Activated T-cell treated with anti-CD3 and anti-CD28 coated beads for 24 hours (primary cell): ENCODE data around the gene ANKFN1.

ENCODE experiments used
- DNase-seq: peaks from one replicate; pipeline ENCODE4 v3.0.0-alpha.2; 2020; ENCODE audit warnings: low read depth

The ANKFN1 gene

DNA sequence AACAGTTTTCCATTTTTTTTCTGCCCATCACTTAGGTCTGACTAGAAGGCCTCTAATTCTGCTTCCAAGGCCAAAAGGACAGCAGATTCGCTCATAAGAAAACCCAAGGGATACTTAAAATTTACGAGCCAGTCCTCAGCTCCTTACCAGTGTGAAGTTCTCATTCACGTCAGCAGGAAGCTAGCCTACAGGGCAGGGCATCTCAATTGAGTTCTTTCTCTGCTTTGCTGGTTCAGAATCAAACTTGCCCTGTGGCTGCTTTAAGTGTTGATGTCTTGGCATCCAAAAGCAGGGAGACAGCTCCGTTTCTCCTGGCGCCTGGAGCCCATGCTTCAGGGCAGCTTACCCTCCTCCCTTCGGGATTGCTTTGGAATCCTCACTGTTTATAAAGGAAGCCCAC is 136.0 kb downstream of the ANKFN1 start:
- no peak for DNase-seq

GRCh38 chr17:56290101-56290801 is 137.0 kb downstream of the ANKFN1 start:
- no peak for DNase-seq

DNA sequence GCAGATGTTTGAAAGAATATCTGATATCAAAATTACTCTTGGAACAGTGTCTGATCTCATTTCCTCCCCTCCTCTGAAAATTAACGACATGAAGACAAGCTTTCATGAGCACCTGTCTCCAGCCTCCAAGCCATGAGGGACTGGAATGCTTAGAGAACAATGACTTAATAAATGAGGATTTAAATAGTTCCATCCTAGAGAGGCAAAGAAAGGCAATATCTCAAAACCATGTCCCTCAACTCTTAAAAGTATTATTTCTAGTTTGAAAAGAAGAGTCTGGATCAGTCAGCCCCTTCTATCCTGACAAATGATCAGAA is 137.5 kb downstream of the ANKFN1 start:
- no peak for DNase-seq

GRCh38 chr17:56291226-56291805 is 138.0 kb downstream of the ANKFN1 start:
- DNase-seq, result no peak

DNA sequence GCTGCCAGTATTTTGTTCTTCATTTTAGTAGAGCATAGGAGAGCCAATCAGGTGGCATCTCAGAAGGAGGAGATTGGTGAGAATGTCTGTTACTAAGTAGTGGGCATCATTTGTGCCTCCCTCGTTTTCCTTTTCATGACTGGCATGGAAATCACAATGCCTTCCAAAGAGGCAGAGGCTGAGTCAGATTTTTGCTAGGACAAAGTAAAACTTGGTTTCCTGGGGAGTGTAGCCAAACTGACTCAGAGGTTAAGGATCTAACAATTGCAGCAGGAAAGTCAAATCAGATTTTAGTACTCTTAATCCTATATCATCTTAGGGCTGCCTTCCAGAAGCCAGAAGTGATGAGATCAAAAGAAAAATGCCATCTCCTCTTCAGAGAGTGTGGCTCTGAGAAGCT is 138.7 kb downstream of the ANKFN1 start:
- no peak for DNase-seq

DNA sequence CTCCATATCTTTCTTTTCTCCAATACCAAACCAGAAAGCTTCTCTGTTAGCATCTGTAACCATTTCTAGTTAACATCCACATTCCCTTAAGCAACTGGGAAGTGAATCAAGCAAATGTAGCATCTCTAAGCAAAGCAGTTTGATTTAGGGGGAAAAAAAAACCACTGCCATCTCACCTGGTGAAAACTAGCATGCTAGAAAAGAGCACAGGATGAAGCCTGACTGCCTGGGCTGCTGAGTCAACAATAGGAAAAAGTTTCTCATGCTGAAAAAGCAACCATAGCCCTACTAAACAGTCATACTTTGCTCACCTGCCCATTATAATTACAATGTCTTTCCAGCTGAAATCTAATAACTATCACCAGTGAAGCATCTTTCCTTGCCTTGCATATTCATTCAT is 139.3 kb downstream of the ANKFN1 start:
- DNase-seq, result no peak

- peak; percentile 0 for DNase-seq
Measured at GRCh38 chr17:56297184-56297583, 143.9 kb downstream of the ANKFN1 start.

- no peak for DNase-seq
Measured at GRCh38 chr17:56298846-56299245, 145.6 kb downstream of the ANKFN1 start.

- no peak for DNase-seq
Measured at GRCh38 chr17:56300144-56300543, 146.9 kb downstream of the ANKFN1 start.

DNA sequence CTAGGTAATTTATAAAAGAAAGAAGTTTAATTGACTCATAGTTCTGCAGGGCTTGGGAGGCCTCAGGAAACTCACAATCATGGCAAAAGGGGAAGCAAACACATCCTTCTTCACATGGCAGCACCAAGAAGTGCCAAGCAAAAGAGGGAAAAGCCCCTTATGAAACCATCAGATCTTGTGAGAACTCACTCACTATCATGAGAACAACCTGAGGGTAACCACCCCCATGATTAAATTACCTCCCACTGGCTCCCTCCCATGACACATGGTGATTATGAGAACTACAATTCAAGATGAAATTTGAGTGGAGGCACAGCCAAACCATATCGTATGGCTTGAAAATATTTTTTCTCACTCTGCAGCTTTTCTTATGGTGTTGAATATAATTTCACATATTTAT is 151.7 kb downstream of the ANKFN1 start:
- no peak for DNase-seq

DNA sequence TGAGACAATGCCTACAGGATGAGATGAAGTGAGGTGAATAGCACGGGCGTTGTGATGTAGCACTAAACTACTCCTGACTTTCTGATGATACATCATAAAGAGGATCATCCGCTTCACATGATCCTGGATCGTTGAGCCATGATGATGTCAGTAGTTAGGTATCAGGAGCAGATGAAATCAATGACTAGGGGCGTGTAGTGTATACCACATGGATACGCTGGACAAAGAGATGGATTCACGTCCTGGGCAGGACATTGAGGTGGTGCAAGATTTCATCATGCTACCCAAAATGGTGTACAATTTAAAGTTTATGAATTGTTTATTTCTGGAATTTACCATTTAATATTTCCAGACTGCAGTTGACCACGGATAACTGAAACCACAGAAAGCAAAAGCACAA is 156.6 kb downstream of the ANKFN1 start:
- no peak for DNase-seq

DNA sequence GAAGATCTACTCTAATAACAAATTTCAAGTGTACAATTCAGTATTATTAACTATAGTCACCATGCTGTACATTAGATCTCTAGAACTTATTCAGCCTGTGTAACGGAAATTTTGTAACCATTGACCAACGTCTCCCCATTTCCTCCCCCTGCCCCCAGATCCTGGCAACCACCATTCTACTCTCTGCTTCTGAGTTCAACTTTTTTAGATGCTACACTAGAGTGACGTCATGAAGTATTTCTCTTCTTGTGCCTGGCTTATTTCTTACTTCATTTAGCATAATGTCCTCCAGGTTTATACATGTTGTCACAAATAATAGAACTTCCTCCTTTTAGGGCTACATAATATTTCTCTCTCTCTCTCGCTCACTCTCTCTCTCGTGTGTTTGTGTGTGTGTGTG is 157.5 kb downstream of the ANKFN1 start:
- no peak for DNase-seq

GRCh38 chr17:56313201-56313600 is 159.9 kb downstream of the ANKFN1 start:
- no peak for DNase-seq

DNA sequence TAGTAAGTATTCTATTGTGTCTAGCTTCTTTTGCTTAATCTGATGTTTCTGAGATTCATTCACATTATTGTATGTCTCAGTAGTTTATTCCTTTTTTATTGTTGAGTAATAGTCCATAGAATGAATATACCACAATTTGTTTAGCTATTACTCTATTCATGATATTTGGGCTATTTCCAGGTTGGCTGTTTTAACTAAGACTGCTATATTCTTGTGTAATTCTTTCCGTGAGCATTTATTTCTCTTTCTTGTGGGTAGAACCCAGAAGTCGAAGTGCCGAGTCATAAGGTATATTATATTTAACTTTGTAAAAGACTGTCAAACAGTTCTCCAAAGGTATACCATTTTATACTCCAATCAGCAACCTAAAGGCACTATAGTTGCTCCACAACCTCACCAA is 160.8 kb downstream of the ANKFN1 start:
- no peak for DNase-seq

GRCh38 chr17:56314984-56315602 is 161.8 kb downstream of the ANKFN1 start:
- DNase-seq, result no peak

GRCh38 chr17:56316604-56317003 is 163.3 kb downstream of the ANKFN1 start:
- DNase-seq, result no peak

GRCh38 chr17:56317351-56318208 is 164.3 kb downstream of the ANKFN1 start:
- no peak for DNase-seq

- no peak for DNase-seq
Measured at GRCh38 chr17:56319531-56319930, 166.3 kb downstream of the ANKFN1 start.

DNA sequence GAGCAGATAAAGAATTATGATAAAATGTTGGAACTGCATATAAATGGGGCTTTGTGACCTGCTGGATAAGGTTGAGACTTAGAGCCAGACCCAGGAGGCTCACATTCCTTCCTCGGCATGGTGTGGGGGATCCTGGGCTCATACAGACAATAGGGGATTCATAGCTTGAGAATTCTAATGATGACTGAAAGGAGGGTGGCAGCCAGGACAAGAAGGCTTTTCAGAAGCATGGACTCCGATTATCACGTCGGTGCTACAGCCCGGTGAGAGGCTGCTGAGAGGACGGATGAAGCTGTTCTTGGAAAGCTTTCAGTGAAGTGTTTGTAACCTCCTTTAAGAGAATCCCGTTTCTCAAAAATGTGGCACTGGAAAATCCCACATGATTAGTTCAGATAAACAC is 167.2 kb downstream of the ANKFN1 start:
- DNase-seq, result no peak

DNA sequence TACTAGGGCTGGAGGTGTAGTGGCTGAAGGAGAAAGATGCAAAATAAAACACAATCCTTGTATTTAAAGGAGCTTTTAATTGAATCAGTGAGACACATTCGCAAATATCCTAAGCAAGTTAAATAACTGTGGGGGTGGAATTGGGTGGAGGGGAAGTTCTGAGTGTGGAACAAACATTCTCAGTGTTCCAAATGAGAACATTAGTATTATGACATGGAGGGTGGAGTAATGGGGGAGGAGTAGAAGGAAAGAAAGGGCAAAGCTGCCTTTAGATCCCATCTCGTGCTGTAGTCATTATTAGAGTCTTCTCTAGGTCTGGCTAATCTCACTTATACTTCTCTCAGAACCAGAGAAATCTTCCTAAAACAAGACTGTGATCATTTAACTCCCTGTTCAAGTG is 169.7 kb downstream of the ANKFN1 start:
- DNase-seq, result no peak

- no peak for DNase-seq
Measured at GRCh38 chr17:56324676-56325075, 171.4 kb downstream of the ANKFN1 start.

DNA sequence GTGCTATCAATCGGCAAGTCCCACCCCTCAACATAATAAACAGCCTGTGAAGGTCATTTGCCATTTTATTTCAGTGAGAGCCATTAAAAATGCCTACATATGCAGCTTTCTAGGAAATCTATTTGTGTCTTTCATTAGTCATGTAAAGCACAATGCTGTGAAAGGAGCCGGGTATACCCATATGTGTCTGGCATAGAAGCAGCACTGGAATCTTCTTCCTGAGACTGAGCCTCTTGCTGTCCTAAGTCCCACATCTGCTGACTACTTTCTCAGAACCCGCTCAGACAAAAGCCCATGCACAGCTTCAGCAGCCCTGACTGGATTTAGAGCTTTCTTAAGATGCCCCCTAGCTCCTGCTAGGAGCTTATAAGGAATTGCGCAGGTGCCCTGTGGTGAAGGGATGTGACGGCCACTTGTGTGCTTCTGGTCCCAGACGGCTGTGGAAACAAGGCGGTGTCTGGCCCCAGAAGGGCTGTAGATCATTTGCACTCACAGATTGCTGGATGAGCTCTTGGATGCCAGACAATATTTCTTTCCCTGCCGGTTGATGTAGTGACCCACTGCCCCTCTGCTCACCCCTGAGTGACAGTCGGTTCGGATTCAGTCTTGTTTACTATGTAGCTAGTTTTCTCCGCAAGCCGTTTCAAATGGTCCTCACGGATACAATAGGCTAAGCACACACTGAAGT is 172.2 kb downstream of the ANKFN1 start:
- DNase-seq, result no peak
